CD8-positive, alpha-beta memory T cell (primary cell): ENCODE measurements around the gene TEPSIN. TPM values are rescaled to one million over a fixed set of nuclear protein-coding genes. Genes with fewer than 3 reads are reported as not detected.

Experiments
- CTCF ChIA-PET: fragments of 350-600 bp; sonication (Branson Sonifier 250); formaldehyde crosslinking; loops from one replicate; lab custom pipeline; 2021; ENCODE audit warnings: antibody characterized with exemption; lab: Charles Lee
- POLR2A ChIA-PET: fragments of 350-600 bp; sonication (Branson Sonifier 250); formaldehyde crosslinking; loops from one replicate; lab custom pipeline; 2021; ENCODE audit warnings: antibody characterized with exemption; lab: Charles Lee
- DNase-seq, 5 donors: peaks; one replicate each; pipeline versions ENCODE4 v3.0.0 to v3.0.0-alpha.2; 2020 to 2022; ENCODE audit warnings: mixed read lengths in 1 of 5
- H3K27ac ChIP-seq: one replicate; pipeline ENCODE4 v1.7.0; 2013; ENCODE audit warnings: low read depth, mild to moderate bottlenecking, low read length, moderate library complexity
- H3K27me3 ChIP-seq: 2 replicates; pipeline ENCODE4 v1.7.0; 2013; ENCODE audit warnings: low read length, mild to moderate bottlenecking; ENCODE audit not compliant: insufficient read depth, poor library complexity, severe bottlenecking
- H3K36me3 ChIP-seq: 2 replicates; pipeline ENCODE4 v1.7.0; 2013; ENCODE audit warnings: mild to moderate bottlenecking, low read length, moderate library complexity; ENCODE audit not compliant: insufficient read depth
- H3K4me1 ChIP-seq: 2 replicates; pipeline ENCODE4 v1.7.0; 2013; ENCODE audit warnings: mild to moderate bottlenecking, low read length, moderate library complexity; ENCODE audit not compliant: insufficient read depth
- H3K4me3 ChIP-seq: 2 replicates; pipeline ENCODE4 v1.7.0; 2013; ENCODE audit warnings: mild to moderate bottlenecking, low read length
- H3K9me3 ChIP-seq: 2 replicates; pipeline ENCODE4 v1.7.0; 2013; ENCODE audit warnings: mild to moderate bottlenecking, low read length
- H3K27ac Mint-ChIP-seq, 8 donors: one replicate each; pipeline ENCODE4 v1.8.0; 2020 to 2021; ENCODE audit warnings: mixed read lengths in 8 of 8, mild to moderate bottlenecking in 6 of 8, inconsistent platforms in 3 of 8, moderate library complexity in 3 of 8
- H3K27me3 Mint-ChIP-seq, 2 donors: one replicate each; pipeline ENCODE4 v1.8.0; 2020 to 2021; ENCODE audit warnings: mixed read lengths in 2 of 2, mild to moderate bottlenecking in 1 of 2, moderate library complexity in 1 of 2
- H3K36me3 Mint-ChIP-seq, 3 donors: one replicate each; pipeline ENCODE4 v1.8.0; 2020 to 2021; ENCODE audit warnings: mixed read lengths in 3 of 3, inconsistent platforms in 1 of 3, mild to moderate bottlenecking in 1 of 3
- H3K4me1 Mint-ChIP-seq, 3 donors: one replicate each; pipeline ENCODE4 v1.8.0; 2020 to 2021; ENCODE audit warnings: mixed read lengths in 3 of 3, inconsistent platforms in 1 of 3, mild to moderate bottlenecking in 1 of 3
- H3K4me3 Mint-ChIP-seq, 7 donors: one replicate each; pipeline ENCODE4 v1.8.0; 2020 to 2021; ENCODE audit warnings: mixed read lengths in 7 of 7, mild to moderate bottlenecking in 6 of 7, moderate library complexity in 4 of 7, inconsistent platforms in 2 of 7
- H3K9me3 Mint-ChIP-seq, 5 donors: one replicate each; pipeline ENCODE4 v1.8.0; 2020 to 2022; ENCODE audit warnings: mixed read lengths in 5 of 5, mild to moderate bottlenecking in 3 of 5, moderate library complexity in 2 of 5, inconsistent platforms in 1 of 5
- polyA plus RNA-seq: library from polyadenylated mRNA; unstranded; fragments of 300-500 nt; fragmentation: Illumina TruSeq; gene quantifications from one replicate; pipeline ENCODE4 v1.2.3, GENCODE V29; 2021
- total RNA-seq, 2 experiments: library from RNA; stranded (reverse); gene quantifications; one replicate each; pipeline ENCODE4 v1.2.3, GENCODE V29; 2021

The TEPSIN gene
- total and polyA plus RNA-seq, 3 experiments from 2014 or later = 6.2 to 44.2 (median 41.2) TPM

- peak overlapping the region in 3 of 8 donors; percentile 75 to 89 (median 77) for H3K27ac Mint-ChIP-seq
- peaks cover 0 to 14% (median 0%) of the 10 kb centered on the region in 3 donors for H3K36me3 Mint-ChIP-seq
- H3K4me1 ChIP-seq = peaks cover 28% of the 10 kb centered on the region
- H3K9me3 Mint-ChIP-seq = no peaks in the 10 kb centered on the region
- H3K4me1 Mint-ChIP-seq = peaks cover 26 to 52% (median 34%) of the 10 kb centered on the region in 3 donors
- CTCF ChIA-PET = interaction anchor here (1.0 kb wide), 1 partner anchor 11 kb away, joined by 3 read pairs; no protein-coding TSS in a partner anchor
- no peak overlapping the region for H3K4me3 ChIP-seq
- H3K9me3 ChIP-seq = no peaks in the 10 kb centered on the region
- H3K4me3 Mint-ChIP-seq = peak overlapping the region in 6 of 7 donors; percentile 63 to 95 (median 90)
- H3K27me3 Mint-ChIP-seq = peaks cover 0 to 2% of the 10 kb centered on the region in 2 donors
- H3K27ac ChIP-seq = no peak overlapping the region
- H3K27me3 ChIP-seq = no peaks in the 10 kb centered on the region
- H3K36me3 ChIP-seq = no peaks in the 10 kb centered on the region
- POLR2A ChIA-PET = no interaction called here
- DNase-seq = peak in 1 of 5 donors; percentile 15
Measured at GRCh38 chr17:81241203-81241602, 2.3 kb upstream of the TEPSIN start.

- H3K27me3 ChIP-seq = no peaks in the 10 kb centered on the region
- H3K27ac ChIP-seq = no peak overlapping the region
- H3K4me3 ChIP-seq = no peak overlapping the region
- POLR2A ChIA-PET = no interaction called here
- H3K9me3 ChIP-seq = no peaks in the 10 kb centered on the region
- Mint-ChIP-seq H3K27me3 (peaks cover 0 to 2% of the 10 kb centered on the region in 2 donors), H3K36me3 (peaks cover 0 to 14% (median 0%) of the 10 kb centered on the region in 3 donors), H3K4me3 (peak overlapping the region; percentile 30 to 95 (median 89)), H3K27ac (peak overlapping the region in 5 of 8 donors; percentile 60 to 89 (median 75)), H3K4me1 (peaks cover 26 to 56% (median 35%) of the 10 kb centered on the region in 3 donors), H3K9me3 (no peaks in the 10 kb centered on the region)
- peaks cover 28% of the 10 kb centered on the region for H3K4me1 ChIP-seq
- CTCF ChIA-PET = interaction anchor here (1.0 kb wide), 1 partner anchor 11 kb away, joined by 3 read pairs; no protein-coding TSS in a partner anchor
- DNase-seq = no peak
- no peaks in the 10 kb centered on the region for H3K36me3 ChIP-seq
Measured at GRCh38 chr17:81240761-81241160, 1.9 kb upstream of the TEPSIN start.

- Mint-ChIP-seq H3K27ac (peak overlapping the region; percentile 29 to 96 (median 85)), H3K9me3 (no peaks in the 10 kb centered on the region), H3K4me1 (peaks cover 31 to 60% (median 39%) of the 10 kb centered on the region in 3 donors), H3K4me3 (peak overlapping the region; percentile 88 to 95 (median 90)), H3K27me3 (peaks cover 0 to 2% of the 10 kb centered on the region in 2 donors), H3K36me3 (peaks cover 0 to 18% (median 0%) of the 10 kb centered on the region in 3 donors)
- Histone ChIP-seq H3K27ac (peak overlapping the region; percentile 54), H3K4me1 (peaks cover 28% of the 10 kb centered on the region), H3K27me3 (no peaks in the 10 kb centered on the region), H3K4me3 (peak overlapping the region; percentile 74), H3K36me3 (no peaks in the 10 kb centered on the region), H3K9me3 (no peaks in the 10 kb centered on the region)
- CTCF ChIA-PET = interaction anchor here (0.9 to 1.1 kb wide), 3 partner anchors 10 to 361 kb away, joined by 3 read pairs; no protein-coding TSS in a partner anchor
- POLR2A ChIA-PET = interaction anchor here (1.0 to 2.2 kb wide), 3 partner anchors 15 to 273 kb away, joined by 6 to 44 read pairs (median 9); partner anchors contain the start of genes ACTG1, CEP131 and SLC38A10
- peak in 4 of 5 donors; percentile 17 to 65 (median 28) for DNase-seq
Measured at GRCh38 chr17:81239714-81240555, 1.1 kb upstream of the TEPSIN start.

- H3K4me3 Mint-ChIP-seq = peak overlapping the region; percentile 83 to 99 (median 93)
- H3K36me3 Mint-ChIP-seq = peaks cover 0 to 23% (median 2%) of the 10 kb centered on the region in 3 donors
- POLR2A ChIA-PET = interaction anchor here (0.6 to 2.2 kb wide), 7 partner anchors 9 to 784 kb away, joined by 3 to 44 read pairs (median 4); partner anchors contain the start of genes ACTG1, CEP131 and SLC38A10
- H3K4me1 Mint-ChIP-seq = peaks cover 36 to 61% (median 43%) of the 10 kb centered on the region in 3 donors
- CTCF ChIA-PET = interaction anchor here (1.1 kb wide), 1 partner anchor 316 kb away, joined by 3 read pairs; no protein-coding TSS in a partner anchor
- no peak for DNase-seq
- no peaks in the 10 kb centered on the region for H3K27me3 ChIP-seq
- no peaks in the 10 kb centered on the region for H3K9me3 ChIP-seq
- no peaks in the 10 kb centered on the region for H3K36me3 ChIP-seq
- H3K4me3 ChIP-seq = peak overlapping the region; percentile 86
- no peaks in the 10 kb centered on the region for H3K9me3 Mint-ChIP-seq
- peaks cover 28% of the 10 kb centered on the region for H3K4me1 ChIP-seq
- H3K27ac ChIP-seq = peak overlapping the region; percentile 61
- peak overlapping the region in 1 of 8 donors; percentile 21 for H3K27ac Mint-ChIP-seq
- H3K27me3 Mint-ChIP-seq = peaks cover 0 to 2% of the 10 kb centered on the region in 2 donors
Measured at GRCh38 chr17:81238490-81238814, 403 bp downstream of the TEPSIN start.

- H3K27ac Mint-ChIP-seq = peak overlapping the region; percentile 21 to 89 (median 68)
- H3K4me3 Mint-ChIP-seq = peak overlapping the region; percentile 83 to 99 (median 93)
- H3K4me1 Mint-ChIP-seq = peaks cover 36 to 61% (median 43%) of the 10 kb centered on the region in 3 donors
- POLR2A ChIA-PET = interaction anchor here (0.6 to 2.2 kb wide), 4 partner anchors 13 to 783 kb away, joined by 3 to 44 read pairs (median 6); partner anchors contain the start of genes ACTG1 and CEP131
- no peaks in the 10 kb centered on the region for H3K27me3 ChIP-seq
- peaks cover 0 to 29% (median 2%) of the 10 kb centered on the region in 3 donors for H3K36me3 Mint-ChIP-seq
- H3K9me3 ChIP-seq = no peaks in the 10 kb centered on the region
- no peak for DNase-seq
- CTCF ChIA-PET = interaction anchor here (1.2 kb wide), 1 partner anchor 15 kb away, joined by 3 read pairs; the partner anchor contains the start of gene CEP131
- no peaks in the 10 kb centered on the region for H3K36me3 ChIP-seq
- no peaks in the 10 kb centered on the region for H3K9me3 Mint-ChIP-seq
- H3K4me3 ChIP-seq = peak overlapping the region; percentile 86
- H3K4me1 ChIP-seq = peaks cover 28% of the 10 kb centered on the region
- H3K27ac ChIP-seq = peak overlapping the region; percentile 61
- peaks cover 0 to 2% of the 10 kb centered on the region in 2 donors for H3K27me3 Mint-ChIP-seq
Measured at GRCh38 chr17:81237591-81238489, 1.0 kb downstream of the TEPSIN start.

- H3K36me3 Mint-ChIP-seq = peaks cover 0 to 27% (median 2%) of the 10 kb centered on the region in 3 donors
- Histone ChIP-seq H3K27ac (no peak overlapping the region), H3K9me3 (no peaks in the 10 kb centered on the region), H3K4me1 (peaks cover 28% of the 10 kb centered on the region), H3K4me3 (no peak overlapping the region), H3K27me3 (no peaks in the 10 kb centered on the region), H3K36me3 (no peaks in the 10 kb centered on the region)
- CTCF ChIA-PET = interaction anchor here (0.9 to 1.2 kb wide), 2 partner anchors 10 to 14 kb away, joined by 3 read pairs; partner anchors contain the start of gene CEP131
- no peak for DNase-seq
- H3K9me3 Mint-ChIP-seq = no peaks in the 10 kb centered on the region
- no peaks in the 10 kb centered on the region for H3K27me3 Mint-ChIP-seq
- POLR2A ChIA-PET = interaction anchor here (0.6 kb wide), 1 partner anchor 275 kb away, joined by 3 read pairs; no protein-coding TSS in a partner anchor
- peak overlapping the region in 1 of 8 donors; percentile 29 for H3K27ac Mint-ChIP-seq
- peaks cover 35 to 54% (median 38%) of the 10 kb centered on the region in 3 donors for H3K4me1 Mint-ChIP-seq
- H3K4me3 Mint-ChIP-seq = peak overlapping the region in 5 of 7 donors; percentile 83 to 99 (median 94)
Measured at GRCh38 chr17:81236784-81237183, 2.1 kb downstream of the TEPSIN start.
